Uterus (tissue), 2 donors: Measurements from ENCODE around the gene ZNF326.

Source experiments
- POLR2A ChIP-seq, 2 donors: fragments of 450-650 bp; IDR thresholded peaks; one replicate each; pipeline ENCODE4 v1.6.1; 2016; ENCODE audit warnings: antibody characterized with exemption in 2 of 2, mild to moderate bottlenecking in 1 of 2, moderate library complexity in 1 of 2
- TF ChIP-seq, protein P1 (sequence below), 4 experiments: fragments of 200-600 bp in 2 of 4; fragments of 450-650 bp in 2 of 4; sonication (generic) in 2 of 4; IDR thresholded peaks; one replicate each; pipeline ENCODE4 v1.5.1; 2016 to 2019; ENCODE audit warnings: antibody characterized with exemption in 4 of 4, mild to moderate bottlenecking in 2 of 4, moderate library complexity in 1 of 4

DNA sequence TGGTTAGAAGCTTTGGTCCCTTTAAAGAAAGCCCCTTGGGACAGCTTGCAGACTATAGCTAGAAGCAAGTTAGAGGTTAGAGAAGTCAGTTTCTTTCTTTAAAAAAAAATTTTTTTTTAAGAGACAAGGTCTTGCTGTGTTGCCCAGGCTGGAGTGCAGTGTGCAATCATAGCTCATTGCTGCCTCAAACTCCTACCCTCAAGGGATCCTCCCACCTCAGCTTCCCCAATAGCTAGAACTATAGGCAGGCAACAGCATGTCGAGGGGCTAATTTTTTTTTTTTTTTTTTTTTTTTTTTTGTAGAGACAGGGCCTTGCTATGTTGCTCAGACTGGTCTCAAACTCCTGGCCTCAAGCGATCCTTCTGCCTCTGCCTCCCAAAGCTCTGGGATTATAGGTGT is 44.2 kb upstream of the ZNF326 start:
- TF ChIP-seq, protein P1, sequence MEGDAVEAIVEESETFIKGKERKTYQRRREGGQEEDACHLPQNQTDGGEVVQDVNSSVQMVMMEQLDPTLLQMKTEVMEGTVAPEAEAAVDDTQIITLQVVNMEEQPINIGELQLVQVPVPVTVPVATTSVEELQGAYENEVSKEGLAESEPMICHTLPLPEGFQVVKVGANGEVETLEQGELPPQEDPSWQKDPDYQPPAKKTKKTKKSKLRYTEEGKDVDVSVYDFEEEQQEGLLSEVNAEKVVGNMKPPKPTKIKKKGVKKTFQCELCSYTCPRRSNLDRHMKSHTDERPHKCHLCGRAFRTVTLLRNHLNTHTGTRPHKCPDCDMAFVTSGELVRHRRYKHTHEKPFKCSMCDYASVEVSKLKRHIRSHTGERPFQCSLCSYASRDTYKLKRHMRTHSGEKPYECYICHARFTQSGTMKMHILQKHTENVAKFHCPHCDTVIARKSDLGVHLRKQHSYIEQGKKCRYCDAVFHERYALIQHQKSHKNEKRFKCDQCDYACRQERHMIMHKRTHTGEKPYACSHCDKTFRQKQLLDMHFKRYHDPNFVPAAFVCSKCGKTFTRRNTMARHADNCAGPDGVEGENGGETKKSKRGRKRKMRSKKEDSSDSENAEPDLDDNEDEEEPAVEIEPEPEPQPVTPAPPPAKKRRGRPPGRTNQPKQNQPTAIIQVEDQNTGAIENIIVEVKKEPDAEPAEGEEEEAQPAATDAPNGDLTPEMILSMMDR (IDR thresholded peaks at IDR 0.05): no peak
- TF ChIP-seq POLR2A (IDR thresholded peaks at IDR 0.05): no peak
